Measurements from ENCODE around the gene DNAJC28. TPM values are rescaled to one million over a fixed set of nuclear protein-coding genes. Genes with fewer than 3 reads are reported as not detected.
A peak's percentile ranks its signal among the peaks of the same experiment; 100 is the strongest.

DNAJC28 gene
- total RNA-seq, 1 experiment from 2014 or later, result 3.5 TPM

DNA sequence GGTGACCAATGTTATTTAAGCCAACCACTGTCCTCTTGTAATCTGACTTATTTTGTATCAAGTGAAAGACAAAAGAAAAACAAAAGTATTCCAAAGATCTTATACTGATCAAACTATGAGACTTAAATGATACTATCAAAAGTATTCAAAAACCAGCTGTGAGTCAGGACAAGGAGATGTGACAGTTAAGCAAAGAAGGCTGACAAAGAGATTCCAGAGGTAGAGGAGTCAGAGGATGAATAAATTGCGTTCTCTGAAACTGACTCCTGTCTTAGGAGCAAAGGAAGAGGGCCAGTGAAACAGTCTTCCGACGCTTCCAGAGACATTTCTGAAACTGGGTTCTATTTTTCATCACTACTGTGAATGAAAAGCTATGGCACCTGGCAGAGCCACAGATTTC lies 32.7 kb downstream of the DNAJC28 start:
- H3K36me3 Mint-ChIP-seq, result 0 out of 2 replicates have a peak, but pooled peaks cover 2% of the 10 kb centered on the region
- CTCF ChIA-PET, result interaction anchor here (2.6 kb wide), 1 partner anchor 14 kb away, joined by 11 read pairs; no protein-coding TSS in a partner anchor
- peaks cover 13% of the 10 kb centered on the region for H3K4me1 Mint-ChIP-seq
- no peak overlapping the region for H3K27ac Mint-ChIP-seq
- DNase-seq (ENCODE audit: low spot score), result no peak
- TF ChIP-seq USF2 (CRISPR knock-in tag; IDR thresholded peaks at IDR 0.05) (no peak), KAT7 (CRISPR knock-in tag; IDR thresholded peaks at IDR 0.05; ENCODE audit: borderline replicate concordance) (no peak), RORB (CRISPR knock-in tag; IDR thresholded peaks at IDR 0.05) (no peak), NFYB (CRISPR knock-in tag; conservative IDR thresholded peaks at IDR 0.05; ENCODE audit: low read depth) (no peak), ESRRA (CRISPR knock-in tag; IDR thresholded peaks at IDR 0.05; ENCODE audit: borderline replicate concordance) (no peak)
- POLR2A ChIA-PET, result interaction anchor here (0.6 kb wide), 1 partner anchor 34 kb away, joined by 4 read pairs; no protein-coding TSS in a partner anchor
- H3K4me3 Mint-ChIP-seq, result no peak overlapping the region
- ATAC-seq, result no peak
- H3K9me3 Mint-ChIP-seq, result no peaks in the 10 kb centered on the region
- no peaks in the 10 kb centered on the region for H3K27me3 Mint-ChIP-seq (ENCODE audit: low read depth)

- Mint-ChIP-seq H3K9me3 (no peaks in the 10 kb centered on the region), H3K27ac (peak overlapping the region; percentile 2; the same call in 1 of the 2 replicates), H3K36me3 (peaks cover 2% of the 10 kb centered on the region; the same call in 1 of the 2 replicates), H3K4me3 (no peak overlapping the region), H3K4me1 (peaks cover 13% of the 10 kb centered on the region), H3K27me3 (ENCODE audit: low read depth) (no peaks in the 10 kb centered on the region)
- CTCF ChIA-PET, result interaction anchor here (0.7 to 1.7 kb wide), 2 partner anchors 11 to 24 kb away, joined by 3 to 5 read pairs; partner anchors contain the start of gene TMEM50B
- TF ChIP-seq ZNF121 (CRISPR knock-in tag; IDR thresholded peaks at IDR 0.05), result peak; percentile 80
- no peak for TF ChIP-seq HMGXB4 (CRISPR knock-in tag; IDR thresholded peaks at IDR 0.05)
- POLR2A ChIA-PET, result no interaction called here
- no peak for DNase-seq (ENCODE audit: low spot score)
- no peak for ATAC-seq
Observed at GRCh38 chr21:33455686-33456446, 35.6 kb downstream of the DNAJC28 start.

- POLR2A ChIA-PET, result no interaction called here
- TF ChIP-seq FOXJ3 (CRISPR knock-in tag; IDR thresholded peaks at IDR 0.05; ENCODE audit: borderline replicate concordance), result no peak
- TF ChIP-seq SP1 (CRISPR knock-in tag; conservative IDR thresholded peaks at IDR 0.05), result no peak
- no peak for TF ChIP-seq SOX15 (CRISPR knock-in tag; IDR thresholded peaks at IDR 0.05)
- no peak for TF ChIP-seq TEAD1 (CRISPR knock-in tag; IDR thresholded peaks at IDR 0.05)
- no peaks in the 10 kb centered on the region for H3K27me3 Mint-ChIP-seq (ENCODE audit: low read depth)
- H3K9me3 Mint-ChIP-seq, result no peaks in the 10 kb centered on the region
- no peak overlapping the region for H3K4me3 Mint-ChIP-seq
- H3K36me3 Mint-ChIP-seq, result peaks cover 3% of the 10 kb centered on the region; the same call in 1 of the 2 replicates
- peaks cover 6% of the 10 kb centered on the region for H3K4me1 Mint-ChIP-seq
- H3K27ac Mint-ChIP-seq, result no peak overlapping the region
- CTCF ChIA-PET, result interaction anchor here (0.9 to 1.6 kb wide), 3 partner anchors 27 to 253 kb away, joined by 4 to 7 read pairs (median 4); partner anchors contain the start of gene TMEM50B
- DNase-seq (ENCODE audit: low spot score) (no peak), ATAC-seq (no peak)
Observed at GRCh38 chr21:33452362-33452761, 39.2 kb downstream of the DNAJC28 start.

- no peak for ATAC-seq
Observed at GRCh38 chr21:33451634-33452071, 39.9 kb downstream of the DNAJC28 start.

More at GRCh38 chr21:33451634-33452071, 39.9 kb downstream of the DNAJC28 start:
- ChIA-PET CTCF (interaction anchor here (0.9 to 1.6 kb wide), 3 partner anchors 28 to 252 kb away, joined by 4 to 7 read pairs (median 4); partner anchors contain the start of gene TMEM50B), POLR2A (no interaction called here)
- no peak for DNase-seq (ENCODE audit: low spot score)
- no peak for TF ChIP-seq ZNF219 (CRISPR knock-in tag; IDR thresholded peaks at IDR 0.05; ENCODE audit: borderline replicate concordance)
- no peak for TF ChIP-seq JAZF1 (CRISPR knock-in tag; IDR thresholded peaks at IDR 0.05)
- TF ChIP-seq HMGXB4 (CRISPR knock-in tag; IDR thresholded peaks at IDR 0.05), result no peak
- TF ChIP-seq TP53 (CRISPR knock-in tag; IDR thresholded peaks at IDR 0.05), result no peak
- no peak for TF ChIP-seq STAT6 (CRISPR knock-in tag; conservative IDR thresholded peaks at IDR 0.05; ENCODE audit: low read depth)
- no peak for TF ChIP-seq NR1H2 (CRISPR knock-in tag; IDR thresholded peaks at IDR 0.05)
- peaks cover 6% of the 10 kb centered on the region for H3K4me1 Mint-ChIP-seq
- H3K9me3 Mint-ChIP-seq, result no peaks in the 10 kb centered on the region
- no peaks in the 10 kb centered on the region for H3K27me3 Mint-ChIP-seq (ENCODE audit: low read depth)
- H3K27ac Mint-ChIP-seq, result no peak overlapping the region
- H3K36me3 Mint-ChIP-seq, result peaks cover 3% of the 10 kb centered on the region; the same call in 1 of the 2 replicates
- no peak overlapping the region for H3K4me3 Mint-ChIP-seq

All from WTC11 (cell line).